ENCODE data around the gene SLC6A18.

SLC6A18 gene

GRCh38 chr5:1202798-1203185, 22.4 kb upstream of the SLC6A18 start:
- no peak for DNase-seq (ENCODE audit: low read depth)

- no peak for DNase-seq (ENCODE audit: low read depth)
Observed at GRCh38 chr5:1203311-1203967, 21.7 kb upstream of the SLC6A18 start.

- no peak for DNase-seq (ENCODE audit: low read depth)
Observed at GRCh38 chr5:1203968-1204692, 21.1 kb upstream of the SLC6A18 start.

- DNase-seq (ENCODE audit: low read depth), result no peak
Observed at GRCh38 chr5:1204693-1205242, 20.4 kb upstream of the SLC6A18 start.

- no peak for DNase-seq (ENCODE audit: low read depth)
Observed at GRCh38 chr5:1205255-1206180, 19.7 kb upstream of the SLC6A18 start.

GRCh38 chr5:1206521-1207412, 18.4 kb upstream of the SLC6A18 start:
- DNase-seq (ENCODE audit: low read depth), result no peak

- no peak for DNase-seq (ENCODE audit: low read depth)
Observed at GRCh38 chr5:1207555-1207954, 17.6 kb upstream of the SLC6A18 start.

GRCh38 chr5:1208221-1208742, 16.9 kb upstream of the SLC6A18 start:
- DNase-seq (ENCODE audit: low read depth), result no peak

GRCh38 chr5:1208743-1209488, 16.3 kb upstream of the SLC6A18 start:
- DNase-seq (ENCODE audit: low read depth), result no peak

GRCh38 chr5:1209489-1209852, 15.7 kb upstream of the SLC6A18 start:
- no peak for DNase-seq (ENCODE audit: low read depth)

- no peak for DNase-seq (ENCODE audit: low read depth)
Observed at GRCh38 chr5:1209896-1210776, 15.0 kb upstream of the SLC6A18 start.

- no peak for DNase-seq (ENCODE audit: low read depth)
Observed at GRCh38 chr5:1210832-1211251, 14.3 kb upstream of the SLC6A18 start.

- DNase-seq (ENCODE audit: low read depth), result no peak
Observed at GRCh38 chr5:1211701-1212100, 13.5 kb upstream of the SLC6A18 start.

- no peak for DNase-seq (ENCODE audit: low read depth)
Observed at GRCh38 chr5:1212271-1212670, 12.9 kb upstream of the SLC6A18 start.

GRCh38 chr5:1212881-1213280, 12.3 kb upstream of the SLC6A18 start:
- DNase-seq (ENCODE audit: low read depth), result no peak

- no peak for DNase-seq (ENCODE audit: low read depth)
Observed at GRCh38 chr5:1213508-1214162, 11.5 kb upstream of the SLC6A18 start.

GRCh38 chr5:1214163-1214935, 10.8 kb upstream of the SLC6A18 start:
- no peak for DNase-seq (ENCODE audit: low read depth)

GRCh38 chr5:1214936-1215220, 10.3 kb upstream of the SLC6A18 start:
- DNase-seq (ENCODE audit: low read depth), result no peak

Data from activated T-helper 1 cell treated with Interleukin-2 at 50 U/mL for 16 hours (primary cell).